G401 (cell line): Measurements from ENCODE around the gene STYXL1. TPM values are rescaled to one million over a fixed set of nuclear protein-coding genes. Genes with fewer than 3 reads are reported as not detected.

ENCODE experiments used
- total RNA-seq: library from RNA; depleted of rRNA; stranded (reverse); fragments of >200 nt; shearing (Covaris generic); gene quantifications from 2 replicates; pipeline ENCODE4 v1.2.3, GENCODE V29; 2014; rRNA removed

Gene STYXL1
- total RNA-seq, 1 experiment from 2014 or later = 61.7 TPM

Other genes with a start within 250 kb of the STYXL1 start
- not detected in 2 replicates for gene CCL24, start 234.2 kb downstream of the STYXL1 start, total RNA-seq
- gene RHBDD2, start 169.0 kb downstream of the STYXL1 start, total RNA-seq = 27.0 and 28.3 TPM in 2 replicates
- gene POR, start 132.8 kb downstream of the STYXL1 start, total RNA-seq = 44.1 and 73.3 TPM in 2 replicates
- 18.2 and 19.6 TPM in 2 replicates for gene TMEM120A, start 53.4 kb downstream of the STYXL1 start, total RNA-seq
- gene MDH2, start 106 bp upstream of the STYXL1 start, total RNA-seq = 190 and 192 TPM in 2 replicates
- 5.8 and 8.5 TPM in 2 replicates for gene SRRM3, start 153.9 kb upstream of the STYXL1 start, total RNA-seq